PC-3 (cell line): Measurements from ENCODE around the gene XPO5. TPM values are rescaled to one million over a fixed set of nuclear protein-coding genes. Genes with fewer than 3 reads are reported as not detected.

Source experiments
- ATAC-seq: fragments of 200-7000 bp; cut with Tn5 transposase; 2 replicates; pipeline ENCODE4 v1.9.1; 2020; ENCODE audit warnings: mild to moderate bottlenecking, moderate library complexity
- BruUV-seq: library from RNA; stranded (reverse); fragments of 400-500 nt; replicated peaks from 2 replicates; lab custom pipeline; 2021; lab: Mats Ljungman, UMichigan
- CTCF ChIA-PET: fragments of 300-600 bp; sonication (Branson Sonifier 250); formaldehyde crosslinking; loops from one replicate; lab custom pipeline; 2022; ENCODE audit warnings: antibody characterized with exemption; lab: Charles Lee
- POLR2A ChIA-PET: fragments of 300-600 bp; sonication (Branson Sonifier 250); formaldehyde crosslinking; loops from one replicate; lab custom pipeline; 2022; ENCODE audit warnings: antibody characterized with exemption; ENCODE audit not compliant: unreplicated experiment; lab: Charles Lee
- DNase-seq: peaks from one replicate; pipeline ENCODE4 v3.0.0-alpha.2; 2015
- H2AFZ ChIP-seq: fragments of 300-600 bp; sonication (generic); 2 replicates; pipeline ENCODE4 v1.6.0; 2016; ENCODE audit warnings: antibody characterized with exemption, low read length
- H3F3A ChIP-seq: fragments of 300-600 bp; sonication (generic); one replicate; pipeline ENCODE4 v1.6.0; 2017; ENCODE audit warnings: antibody characterized with exemption, low read length, control low read depth, mild to moderate bottlenecking; ENCODE audit not compliant: unreplicated experiment
- H3K27ac ChIP-seq: fragments of 300-600 bp; sonication (generic); 2 replicates; pipeline ENCODE4 v1.5.1; 2016; ENCODE audit warnings: mild to moderate bottlenecking, low read length
- H3K27me3 ChIP-seq: fragments of 300-600 bp; sonication (generic); 2 replicates; pipeline ENCODE4 v1.6.1; 2016; ENCODE audit warnings: low read length, mixed read lengths
- H3K36me3 ChIP-seq: fragments of 300-600 bp; sonication (generic); 2 replicates; pipeline ENCODE4 v1.6.1; 2016; ENCODE audit warnings: low read depth, mixed run types, low read length, mixed read lengths
- H3K4me1 ChIP-seq: fragments of 300-600 bp; sonication (generic); 2 replicates; pipeline ENCODE4 v1.5.1; 2016; ENCODE audit warnings: low read length; ENCODE audit not compliant: insufficient read depth
- H3K4me2 ChIP-seq: fragments of 300-600 bp; sonication (generic); 2 replicates; pipeline ENCODE4 v1.6.0; 2016; ENCODE audit warnings: low read length
- H3K4me3 ChIP-seq: fragments of 300-600 bp; sonication (generic); 2 replicates; pipeline ENCODE4 v1.5.1; 2016; ENCODE audit warnings: mild to moderate bottlenecking, low read length, mixed read lengths
- H3K79me2 ChIP-seq: fragments of 300-600 bp; sonication (generic); 2 replicates; pipeline ENCODE4 v1.6.1; 2017; ENCODE audit warnings: low read length, mixed read lengths
- H3K9ac ChIP-seq: fragments of 300-600 bp; sonication (generic); 2 replicates; pipeline ENCODE4 v1.6.0; 2016; ENCODE audit warnings: mild to moderate bottlenecking, low read length
- H3K9me2 ChIP-seq: fragments of 300-600 bp; sonication (generic); replicated peaks from 2 replicates; pipeline ENCODE4 v1.6.1; 2016; ENCODE audit warnings: mixed run types, low read length, mixed read lengths
- H3K9me3 ChIP-seq: fragments of 300-600 bp; sonication (generic); 2 replicates; pipeline ENCODE4 v1.6.1; 2016; ENCODE audit warnings: low read length, mixed read lengths
- H4K20me1 ChIP-seq: fragments of 300-600 bp; sonication (generic); 2 replicates; pipeline ENCODE4 v1.6.1; 2016; ENCODE audit warnings: low read length, mixed read lengths
- EZH2 ChIP-seq: fragments of 300-600 bp; sonication (generic); IDR thresholded peaks from one replicate; pipeline ENCODE4 v1.6.1; 2017; ENCODE audit warnings: antibody characterized with exemption, mild to moderate bottlenecking, low read length; ENCODE audit not compliant: unreplicated experiment
- EZH2phosphoT487 ChIP-seq: fragments of 300-600 bp; sonication (generic); IDR thresholded peaks from 2 replicates; pipeline ENCODE4 v1.6.1; 2018; ENCODE audit warnings: mild to moderate bottlenecking, antibody characterized with exemption, low read length, borderline replicate concordance
- intact Hi-C: fragments of 100-400 bp; cut with micrococcal nuclease; formaldehyde crosslinking; loops from 2 replicates; pipeline ENCODE4 v1.9.0; 2023
- total RNA-seq: library from RNA; depleted of rRNA; stranded (reverse); fragments of >200 nt; gene quantifications from 2 replicates; pipeline ENCODE4 v1.2.3, GENCODE V29; 2014
- TF ChIP-seq, protein P1 (sequence below): fragments of 300-600 bp; sonication (generic); conservative IDR thresholded peaks from 2 replicates; pipeline ENCODE4 v1.5.1; 2017; ENCODE audit warnings: antibody characterized with exemption, low read depth, mild to moderate bottlenecking, low read length

XPO5 gene
- total RNA-seq, 1 experiment from 2014 or later = 42.3 TPM

DNA sequence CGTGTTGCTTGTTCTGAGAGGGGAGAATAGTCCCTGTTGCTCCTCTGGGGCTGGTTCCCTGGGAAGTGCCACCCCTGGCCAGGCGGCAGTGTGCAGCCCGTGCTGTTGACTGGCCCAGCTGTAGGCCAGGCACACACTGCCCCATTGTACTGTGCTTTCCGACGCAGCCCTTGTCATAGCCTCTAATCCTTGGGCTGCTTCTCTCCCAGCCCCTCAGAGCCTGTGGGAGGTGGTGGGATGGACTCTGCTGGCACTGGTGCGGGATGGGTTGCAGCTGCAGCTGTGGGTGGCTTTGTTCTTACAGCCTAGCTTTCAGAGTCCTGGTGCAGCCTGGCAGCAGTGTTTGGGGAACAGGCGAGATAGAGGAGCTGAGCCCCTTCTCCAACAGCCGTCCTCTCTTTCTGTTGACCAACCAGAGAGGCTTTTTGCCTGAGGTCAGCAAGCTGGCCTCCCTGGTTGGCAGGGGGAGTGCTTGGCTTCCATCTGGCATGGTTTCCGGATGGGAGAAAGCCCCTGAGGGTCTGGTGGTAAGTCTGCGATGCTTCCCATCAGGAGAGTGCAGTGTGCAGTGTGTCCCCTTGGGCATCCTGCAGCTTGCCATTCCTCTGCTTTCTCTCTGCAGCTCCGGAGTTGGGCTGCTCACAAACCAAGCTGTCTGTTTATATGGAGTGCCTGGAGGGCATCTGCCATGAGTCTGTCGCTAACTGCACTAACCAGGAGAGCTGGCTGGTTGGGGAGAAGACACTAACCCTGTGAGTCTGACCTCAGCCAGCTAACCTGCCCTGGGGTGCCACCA is 86.4 kb downstream of the XPO5 start:
- H3K27ac ChIP-seq = no peak overlapping the region
- no peak overlapping the region for H3K4me2 ChIP-seq
- peaks cover 61% of the 10 kb centered on the region for H3K79me2 ChIP-seq
- no peaks in the 10 kb centered on the region for H3K4me1 ChIP-seq
- no peaks in the 10 kb centered on the region for H3F3A ChIP-seq
- H3K9ac ChIP-seq = no peak overlapping the region
- no TSS peak for BruUV-seq
- no peaks in the 10 kb centered on the region for H3K9me2 ChIP-seq
- ATAC-seq (no peak), DNase-seq (no peak)
- H3K36me3 ChIP-seq = no peaks in the 10 kb centered on the region
- no peaks in the 10 kb centered on the region for H3K27me3 ChIP-seq
- no peak for TF ChIP-seq EZH2
- TF ChIP-seq, protein P1, sequence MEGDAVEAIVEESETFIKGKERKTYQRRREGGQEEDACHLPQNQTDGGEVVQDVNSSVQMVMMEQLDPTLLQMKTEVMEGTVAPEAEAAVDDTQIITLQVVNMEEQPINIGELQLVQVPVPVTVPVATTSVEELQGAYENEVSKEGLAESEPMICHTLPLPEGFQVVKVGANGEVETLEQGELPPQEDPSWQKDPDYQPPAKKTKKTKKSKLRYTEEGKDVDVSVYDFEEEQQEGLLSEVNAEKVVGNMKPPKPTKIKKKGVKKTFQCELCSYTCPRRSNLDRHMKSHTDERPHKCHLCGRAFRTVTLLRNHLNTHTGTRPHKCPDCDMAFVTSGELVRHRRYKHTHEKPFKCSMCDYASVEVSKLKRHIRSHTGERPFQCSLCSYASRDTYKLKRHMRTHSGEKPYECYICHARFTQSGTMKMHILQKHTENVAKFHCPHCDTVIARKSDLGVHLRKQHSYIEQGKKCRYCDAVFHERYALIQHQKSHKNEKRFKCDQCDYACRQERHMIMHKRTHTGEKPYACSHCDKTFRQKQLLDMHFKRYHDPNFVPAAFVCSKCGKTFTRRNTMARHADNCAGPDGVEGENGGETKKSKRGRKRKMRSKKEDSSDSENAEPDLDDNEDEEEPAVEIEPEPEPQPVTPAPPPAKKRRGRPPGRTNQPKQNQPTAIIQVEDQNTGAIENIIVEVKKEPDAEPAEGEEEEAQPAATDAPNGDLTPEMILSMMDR = no peak
- TF ChIP-seq EZH2phosphoT487 = no peak
- ChIA-PET CTCF (no interaction called here), POLR2A (no interaction called here)
- no peak overlapping the region for H3K4me3 ChIP-seq
- intact Hi-C loops = no loop called here
- H3K9me3 ChIP-seq = no peaks in the 10 kb centered on the region
- no peak overlapping the region for H2AFZ ChIP-seq
- peaks cover 6% of the 10 kb centered on the region; the same call in 1 of the 2 replicates for H4K20me1 ChIP-seq

DNA sequence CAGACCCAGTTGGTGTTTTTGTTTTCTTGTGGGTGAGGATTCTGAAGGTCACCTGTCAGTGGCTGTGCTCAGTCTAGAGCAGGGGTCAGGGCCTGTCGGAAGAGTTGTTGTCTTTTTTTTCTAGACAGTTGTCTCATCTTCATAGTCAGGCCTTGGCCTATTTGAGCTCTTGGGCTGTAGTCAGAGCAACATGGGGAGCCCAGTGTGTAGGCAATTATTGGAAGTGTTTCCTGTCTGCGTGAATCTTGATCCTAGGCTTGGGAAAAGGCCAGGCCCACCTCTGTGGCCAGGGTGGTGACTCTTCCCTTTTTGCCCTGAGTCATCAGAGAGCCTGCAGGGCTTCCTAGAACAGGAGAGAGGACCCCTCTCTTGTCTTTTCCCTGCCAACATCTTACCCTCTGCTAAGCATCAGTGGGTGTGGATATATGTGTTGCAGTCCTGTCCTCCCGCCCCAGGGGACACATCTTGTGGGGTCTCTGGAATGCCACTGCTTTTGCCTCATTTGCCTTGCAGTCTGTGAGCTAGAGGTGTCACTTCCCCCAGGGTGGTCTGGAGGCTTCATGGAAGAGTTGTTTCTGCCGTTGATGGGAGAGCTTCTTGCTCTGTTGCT is 87.1 kb downstream of the XPO5 start:
- no peaks in the 10 kb centered on the region for H3K27me3 ChIP-seq
- POLR2A ChIA-PET = no interaction called here
- peak; percentile 31 for DNase-seq
- no TSS peak for BruUV-seq
- TF ChIP-seq, protein P1 = no peak
- no peak for TF ChIP-seq EZH2
- no peak overlapping the region for H3K4me2 ChIP-seq
- intact Hi-C loops = no loop called here
- CTCF ChIA-PET = no interaction called here
- H3K4me1 ChIP-seq = no peaks in the 10 kb centered on the region
- H3K36me3 ChIP-seq = no peaks in the 10 kb centered on the region
- ATAC-seq = peak; percentile 41; the same call in 1 of the 2 replicates
- H3K9me3 ChIP-seq = no peaks in the 10 kb centered on the region
- no peaks in the 10 kb centered on the region for H3F3A ChIP-seq
- no peaks in the 10 kb centered on the region for H3K9me2 ChIP-seq
- H3K9ac ChIP-seq = no peak overlapping the region
- H4K20me1 ChIP-seq = peaks cover 6% of the 10 kb centered on the region; the same call in 1 of the 2 replicates
- no peak overlapping the region for H3K27ac ChIP-seq
- H3K4me3 ChIP-seq = no peak overlapping the region
- H3K79me2 ChIP-seq = peaks cover 58% of the 10 kb centered on the region
- no peak overlapping the region for H2AFZ ChIP-seq
